GM21786 (cell line): Measurements from ENCODE around the gene CLEC20A.

Experiments used
- ATAC-seq: cut with Tn5 transposase; IDR thresholded peaks from one replicate; pipeline ENCODE4 v1.9.1; 2021; ENCODE audit not compliant: unreplicated experiment

CLEC20A gene

DNA sequence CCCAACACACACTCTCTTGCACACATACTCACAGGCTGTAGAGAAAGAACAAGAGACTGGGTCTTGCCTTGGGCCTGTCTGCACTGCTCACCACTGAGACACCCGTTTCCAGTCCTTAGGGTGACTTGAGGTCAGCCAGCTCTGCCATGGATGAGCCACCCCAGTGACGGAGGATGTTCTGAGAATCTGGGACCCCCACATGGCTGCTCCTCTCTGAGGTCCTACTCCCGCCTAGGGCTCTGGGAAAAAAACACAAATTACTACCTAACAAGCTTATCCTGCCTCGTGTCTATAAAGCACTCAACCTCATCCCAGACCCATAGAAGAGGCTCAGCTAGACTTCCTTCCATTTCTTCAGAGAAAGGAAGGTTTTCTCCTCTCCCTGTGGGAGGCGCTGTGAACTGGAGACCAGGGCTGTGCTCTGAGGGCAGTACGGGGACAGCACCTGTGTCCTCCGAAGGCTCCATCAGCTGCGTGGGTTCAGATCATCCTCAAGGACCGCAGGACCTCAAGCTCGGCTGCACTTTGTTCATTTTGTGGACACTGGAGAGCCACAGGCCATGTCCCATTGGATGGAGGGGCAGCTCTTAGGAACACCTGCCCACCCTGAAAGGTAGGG is 4.3 kb upstream of the CLEC20A start:
- no peak for ATAC-seq

DNA sequence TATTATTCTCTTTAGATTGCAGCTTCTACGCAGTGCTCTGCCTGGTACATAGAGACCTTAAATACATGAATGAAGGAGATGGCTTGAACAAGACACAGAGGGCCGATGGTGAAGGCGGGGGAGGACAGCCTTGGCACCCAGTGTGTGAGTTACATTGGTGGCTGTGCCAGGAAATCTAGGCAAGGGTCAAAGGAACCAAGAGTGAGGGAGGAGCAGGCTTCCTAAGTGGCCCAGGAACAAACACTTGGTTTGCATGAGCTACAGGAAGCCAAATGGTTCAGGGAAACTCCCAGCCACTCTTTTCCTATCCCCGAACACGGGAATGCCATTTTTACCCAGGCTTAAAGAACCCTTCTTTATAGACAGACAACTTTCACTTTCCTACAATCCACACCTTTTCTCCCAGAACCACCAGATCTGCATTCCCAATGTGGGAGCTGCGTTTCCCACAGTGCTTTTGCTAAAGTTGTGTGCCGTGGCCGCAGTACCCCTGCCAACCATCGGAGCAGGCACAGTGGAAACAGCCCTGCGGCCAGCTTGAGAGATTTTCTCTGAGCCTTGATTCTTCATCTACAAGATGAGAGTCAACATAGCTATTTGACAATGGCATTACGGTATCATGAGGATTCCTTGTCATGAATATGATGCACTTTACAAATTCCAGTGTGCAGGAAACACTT is 3.5 kb upstream of the CLEC20A start:
- ATAC-seq, result no peak

DNA sequence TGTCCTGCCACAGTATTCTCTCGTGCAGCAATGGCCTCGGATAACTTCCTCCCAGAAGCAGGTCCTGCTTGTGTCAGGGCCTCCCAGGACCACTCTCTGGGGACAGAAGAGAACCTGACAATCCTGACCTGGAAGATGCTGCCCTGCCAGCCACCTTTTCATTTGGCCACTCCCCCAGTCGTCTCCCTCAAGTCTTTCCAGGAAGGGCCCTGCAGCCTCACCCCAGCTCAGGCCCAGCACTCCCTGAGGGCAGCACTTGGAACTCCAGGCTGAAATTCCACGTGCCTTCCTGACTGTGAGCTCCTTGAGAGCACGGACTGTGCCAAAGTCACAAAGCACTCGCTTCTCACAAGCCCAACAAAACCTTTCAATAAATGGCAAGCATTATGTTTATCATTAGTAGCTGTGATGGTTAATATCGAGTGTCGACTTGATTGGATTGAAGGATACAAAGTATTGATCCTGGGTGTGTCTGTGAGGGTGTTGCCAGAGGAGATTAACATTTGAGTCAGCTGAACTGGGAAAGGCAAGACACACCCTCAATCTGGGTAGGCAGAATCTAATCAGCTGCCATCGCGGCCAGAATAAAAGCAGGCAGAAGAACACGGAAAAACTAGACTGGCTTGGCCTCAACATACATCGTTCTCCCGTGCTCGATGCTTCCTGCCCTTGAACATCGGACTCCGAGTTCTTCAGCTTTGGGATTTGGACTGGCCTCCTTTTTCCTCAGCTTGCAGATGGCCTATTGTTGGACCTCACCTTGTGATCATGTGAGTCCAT is 2.3 kb upstream of the CLEC20A start:
- no peak for ATAC-seq

DNA sequence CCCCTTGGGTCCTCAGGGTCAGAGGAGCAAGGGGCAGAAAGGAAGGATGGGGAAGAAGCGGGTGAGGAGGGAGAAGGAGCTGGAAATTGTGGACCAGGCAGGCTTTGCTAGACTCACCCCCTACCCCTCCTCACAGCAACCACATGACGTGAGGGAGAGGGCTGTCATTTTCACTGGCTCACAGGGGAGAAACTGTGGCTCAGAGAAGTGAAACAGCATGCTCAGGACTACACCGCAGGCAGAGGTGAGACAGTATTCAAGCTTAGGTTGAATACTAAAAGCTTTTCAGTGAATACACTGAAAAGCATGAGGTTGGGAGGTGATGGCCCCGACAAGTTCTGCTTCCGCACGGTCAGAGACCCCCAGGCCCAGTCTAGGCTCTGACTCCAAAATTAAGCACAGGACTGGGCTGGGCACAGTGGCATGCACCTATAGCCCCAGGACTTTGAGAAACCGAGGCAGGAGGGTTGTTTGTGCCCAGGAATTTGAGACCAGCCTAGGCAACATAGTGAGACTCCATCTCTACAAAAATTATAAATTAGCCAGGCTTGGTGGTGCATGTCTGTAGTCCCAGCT is 1.2 kb upstream of the CLEC20A start:
- no peak for ATAC-seq

DNA sequence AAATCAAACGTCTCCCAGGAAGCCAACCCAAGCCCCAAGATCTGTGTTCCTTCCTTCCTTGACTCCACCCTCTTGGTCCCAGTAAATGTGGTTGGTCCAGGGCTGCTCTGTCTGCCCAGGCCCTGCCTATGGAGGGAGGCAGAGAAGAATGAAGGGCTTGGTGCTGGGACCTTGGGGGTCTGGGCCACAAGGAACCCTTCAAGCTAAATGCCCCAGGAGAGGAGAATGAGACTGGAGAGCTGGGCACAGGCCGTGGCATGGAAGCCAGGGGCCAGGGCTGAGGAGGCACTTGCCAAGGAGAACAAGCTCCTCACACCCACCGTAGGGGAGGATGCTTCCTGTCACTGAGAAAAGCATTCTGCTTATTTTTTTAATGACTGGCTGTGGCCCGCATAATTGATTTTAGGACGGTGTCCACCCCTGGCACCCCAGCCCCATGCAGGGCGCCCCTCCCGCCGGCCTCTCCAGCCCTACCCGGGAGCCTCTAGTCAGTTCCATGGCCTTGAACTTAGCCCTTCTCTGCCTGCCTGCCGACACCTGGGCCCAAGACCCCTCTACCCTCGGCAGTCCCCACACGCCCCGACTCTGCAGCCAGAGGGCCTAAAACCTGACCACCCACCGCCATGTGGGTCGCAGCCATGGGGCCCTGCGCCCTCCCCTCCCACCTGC is 889 bp downstream of the CLEC20A start:
- no peak for ATAC-seq

DNA sequence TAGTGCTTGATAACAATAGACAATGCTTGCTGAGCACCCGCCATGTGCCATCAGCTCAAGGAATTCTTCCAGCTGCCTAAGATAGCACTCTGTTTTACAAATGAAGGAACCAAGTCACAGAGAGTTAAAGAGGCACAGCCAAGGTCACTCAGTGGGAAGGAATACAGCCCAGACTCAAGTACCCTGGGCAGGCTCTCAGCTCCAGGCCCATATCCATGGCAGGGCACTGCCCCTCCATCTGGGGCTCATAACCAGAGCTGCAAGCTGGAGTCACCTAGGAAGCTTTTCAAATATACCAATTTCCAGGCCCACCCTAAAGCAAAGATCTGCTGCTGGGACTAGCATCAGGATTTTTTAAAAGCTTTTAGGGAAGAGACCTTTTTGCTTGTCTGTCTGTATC is 1.6 kb downstream of the CLEC20A start:
- ATAC-seq, result no peak

DNA sequence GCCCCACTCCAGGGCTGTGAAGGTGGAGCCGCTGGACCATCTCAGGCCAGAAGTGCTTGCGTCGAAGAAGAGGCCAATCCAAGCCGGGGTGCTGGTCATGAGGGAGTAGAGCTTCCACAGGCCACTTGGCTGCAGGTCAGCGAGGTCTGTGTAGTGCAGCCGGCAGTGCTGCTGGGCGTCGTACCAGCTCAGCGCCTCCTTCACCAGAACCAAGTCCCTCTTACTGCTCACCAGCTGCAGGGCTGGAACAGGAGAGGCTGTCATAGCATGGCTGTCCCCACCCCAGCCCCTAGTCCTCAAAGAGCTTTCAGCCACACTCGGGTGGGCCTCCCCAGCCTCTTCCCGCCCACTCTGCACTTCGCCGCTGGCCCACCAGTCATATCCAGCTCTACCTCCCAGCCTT is 2.2 kb downstream of the CLEC20A start:
- no peak for ATAC-seq

DNA sequence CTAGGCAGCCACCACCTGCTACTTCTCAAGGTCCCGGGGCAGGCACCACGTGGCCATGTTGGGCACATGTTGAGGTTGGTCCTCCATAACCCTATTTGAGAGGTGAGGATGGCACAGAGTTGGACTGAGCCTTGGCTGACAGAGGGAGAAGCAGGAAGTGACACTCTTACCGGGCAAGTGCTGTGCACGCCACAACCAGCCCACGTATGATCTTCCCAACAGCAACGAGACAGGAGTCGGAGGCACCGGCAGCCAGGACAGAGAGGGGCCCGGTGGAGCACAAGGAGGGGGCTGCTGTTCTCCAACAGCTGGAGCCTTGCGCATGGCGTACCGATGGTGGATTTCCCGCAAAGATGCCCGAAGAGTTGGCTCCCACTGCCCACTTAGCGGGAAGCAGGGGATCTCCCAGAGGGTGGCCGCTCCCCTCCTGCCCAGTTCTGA is 3.4 kb downstream of the CLEC20A start:
- ATAC-seq, result no peak

DNA sequence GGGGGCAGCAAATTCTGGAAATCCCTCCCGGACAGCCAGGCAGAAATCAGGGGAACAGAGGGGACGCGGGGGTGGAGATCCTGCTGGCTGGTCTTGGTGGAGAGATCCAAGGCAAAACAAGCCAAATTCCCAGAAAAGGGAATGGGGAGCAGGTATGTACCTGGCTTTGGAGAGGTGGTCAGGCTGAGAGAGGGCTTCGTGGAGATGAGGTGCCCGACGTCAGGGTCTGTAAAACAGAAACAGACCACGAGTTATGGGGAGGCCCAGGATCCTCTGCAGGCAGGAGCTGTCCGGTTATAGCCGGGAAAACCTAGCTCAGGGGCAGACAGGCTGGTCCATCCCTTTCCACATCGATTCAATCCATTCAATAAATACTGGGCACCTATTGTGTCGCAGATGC is 4.4 kb downstream of the CLEC20A start:
- ATAC-seq, result no peak

DNA sequence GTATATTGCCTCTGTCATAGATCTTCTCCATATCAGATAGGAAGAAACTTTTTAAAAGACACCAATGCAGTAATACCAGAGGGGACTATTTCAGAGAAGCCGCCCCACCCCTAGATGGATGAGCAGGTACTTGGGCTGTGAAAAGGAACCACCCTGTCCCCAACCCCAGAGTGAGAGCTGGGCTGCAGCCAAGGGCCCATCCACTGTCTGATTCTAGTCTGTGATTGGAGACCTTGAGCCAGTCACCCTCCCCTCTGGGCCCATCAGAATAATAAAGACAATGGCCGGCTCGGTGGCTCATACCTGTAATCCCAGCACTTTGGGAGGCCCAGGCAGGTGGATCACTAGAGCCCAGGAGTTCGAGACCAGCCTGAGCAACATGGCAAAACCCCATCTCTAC is 5.0 kb downstream of the CLEC20A start:
- ATAC-seq, result no peak

DNA sequence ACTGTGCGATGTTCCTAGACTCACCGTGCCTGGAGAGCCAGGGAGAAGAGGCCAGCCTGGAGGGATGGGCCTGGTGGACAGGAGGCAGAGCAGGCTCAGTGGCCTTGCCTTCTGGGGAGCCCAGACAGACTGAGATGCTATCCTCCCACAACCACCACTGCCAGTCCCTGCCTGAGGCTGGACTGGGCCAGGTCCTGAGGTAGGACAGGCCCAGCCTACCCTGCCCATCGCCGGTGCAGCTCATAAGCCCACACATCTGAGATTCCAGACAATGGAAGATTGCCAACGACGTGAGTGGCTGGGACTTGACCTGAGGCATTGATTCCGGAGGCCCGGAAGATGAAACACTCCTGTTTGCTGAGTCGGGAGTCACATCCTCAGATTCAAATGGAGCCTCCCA is 5.8 kb downstream of the CLEC20A start:
- no peak for ATAC-seq

DNA sequence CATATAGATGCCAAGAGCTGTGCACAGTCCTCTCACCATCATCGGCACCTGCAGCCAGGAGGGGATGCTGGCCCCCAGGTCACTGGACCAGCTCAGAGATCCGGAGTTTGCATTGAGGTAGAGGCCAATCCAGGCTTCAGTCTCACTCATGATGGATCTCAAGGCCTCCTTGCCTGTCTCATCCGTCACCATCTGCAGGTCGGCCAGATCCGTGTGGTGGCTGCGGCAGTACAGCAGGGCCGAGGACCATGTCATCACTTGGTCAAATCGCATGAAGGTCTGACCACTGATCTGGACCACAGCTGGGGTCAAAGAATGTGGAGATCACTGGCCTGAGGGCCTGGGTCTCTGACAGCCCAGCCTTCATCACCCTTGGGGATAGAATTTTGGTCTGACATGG is 6.6 kb downstream of the CLEC20A start:
- no peak for ATAC-seq

DNA sequence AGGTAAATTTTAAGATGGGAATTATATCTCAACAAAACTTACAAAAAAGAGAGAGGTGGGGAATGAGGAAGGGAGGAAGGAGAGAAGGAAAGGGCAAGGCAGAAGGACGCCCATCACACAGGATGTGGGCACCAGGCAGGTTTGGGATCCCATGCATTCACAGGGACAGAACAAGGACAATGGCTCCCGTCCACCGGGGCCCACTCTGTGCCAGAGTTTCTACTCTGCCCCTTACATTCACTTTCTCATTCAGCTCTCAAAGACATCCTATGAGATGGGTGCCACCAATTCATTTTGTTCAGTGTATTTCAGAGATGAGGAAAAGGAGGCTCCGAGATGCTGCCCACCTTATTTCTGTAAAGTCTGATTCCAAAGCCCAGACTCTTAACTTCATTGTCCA is 7.4 kb downstream of the CLEC20A start:
- ATAC-seq, result no peak

DNA sequence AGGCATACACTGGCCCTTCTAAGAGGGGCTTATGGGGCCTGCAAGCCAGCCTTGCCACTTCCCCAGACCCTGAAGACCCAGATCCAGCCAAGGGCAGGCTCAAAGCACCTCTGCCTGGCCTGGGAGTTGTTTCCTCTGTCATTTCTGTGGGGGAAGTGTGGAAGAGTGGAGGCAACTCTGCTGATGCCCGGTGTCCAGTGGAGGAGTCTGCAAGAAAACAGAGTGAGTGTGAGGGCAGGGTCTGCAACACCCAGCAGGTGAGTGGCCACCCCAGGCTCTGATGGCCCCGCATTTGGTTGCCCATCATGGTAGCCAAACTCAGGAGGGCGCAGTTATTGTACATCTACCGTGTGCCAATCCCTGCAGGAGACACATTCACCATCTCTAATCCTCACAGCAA is 8.4 kb downstream of the CLEC20A start:
- ATAC-seq, result no peak

DNA sequence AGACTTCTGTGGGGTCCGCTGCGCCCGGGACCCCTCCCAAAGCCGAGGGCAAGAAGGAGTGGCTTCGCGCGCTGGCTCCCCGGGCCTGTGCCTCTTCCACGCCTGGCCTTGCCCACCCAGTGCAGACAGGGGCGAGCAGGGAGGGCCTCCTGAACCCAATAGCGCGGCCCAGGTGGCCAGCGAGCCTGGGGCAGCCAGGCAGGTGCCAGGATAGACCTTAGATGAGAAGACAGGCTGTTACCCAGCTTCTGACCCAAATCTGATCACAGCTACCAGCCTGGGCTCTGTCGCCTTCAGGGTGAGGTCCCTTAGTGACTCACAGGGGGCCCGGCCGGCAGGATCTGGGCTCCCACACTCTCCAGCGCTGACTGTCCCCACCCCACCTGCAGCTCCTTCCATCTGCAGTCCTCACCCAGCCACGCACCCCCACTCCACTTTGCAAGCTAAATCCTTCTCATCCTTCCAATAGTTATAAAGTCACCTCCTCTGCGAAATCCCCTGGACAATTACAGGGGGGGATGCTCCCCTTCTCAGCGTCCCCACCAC is 9.6 kb downstream of the CLEC20A start:
- ATAC-seq, result no peak

DNA sequence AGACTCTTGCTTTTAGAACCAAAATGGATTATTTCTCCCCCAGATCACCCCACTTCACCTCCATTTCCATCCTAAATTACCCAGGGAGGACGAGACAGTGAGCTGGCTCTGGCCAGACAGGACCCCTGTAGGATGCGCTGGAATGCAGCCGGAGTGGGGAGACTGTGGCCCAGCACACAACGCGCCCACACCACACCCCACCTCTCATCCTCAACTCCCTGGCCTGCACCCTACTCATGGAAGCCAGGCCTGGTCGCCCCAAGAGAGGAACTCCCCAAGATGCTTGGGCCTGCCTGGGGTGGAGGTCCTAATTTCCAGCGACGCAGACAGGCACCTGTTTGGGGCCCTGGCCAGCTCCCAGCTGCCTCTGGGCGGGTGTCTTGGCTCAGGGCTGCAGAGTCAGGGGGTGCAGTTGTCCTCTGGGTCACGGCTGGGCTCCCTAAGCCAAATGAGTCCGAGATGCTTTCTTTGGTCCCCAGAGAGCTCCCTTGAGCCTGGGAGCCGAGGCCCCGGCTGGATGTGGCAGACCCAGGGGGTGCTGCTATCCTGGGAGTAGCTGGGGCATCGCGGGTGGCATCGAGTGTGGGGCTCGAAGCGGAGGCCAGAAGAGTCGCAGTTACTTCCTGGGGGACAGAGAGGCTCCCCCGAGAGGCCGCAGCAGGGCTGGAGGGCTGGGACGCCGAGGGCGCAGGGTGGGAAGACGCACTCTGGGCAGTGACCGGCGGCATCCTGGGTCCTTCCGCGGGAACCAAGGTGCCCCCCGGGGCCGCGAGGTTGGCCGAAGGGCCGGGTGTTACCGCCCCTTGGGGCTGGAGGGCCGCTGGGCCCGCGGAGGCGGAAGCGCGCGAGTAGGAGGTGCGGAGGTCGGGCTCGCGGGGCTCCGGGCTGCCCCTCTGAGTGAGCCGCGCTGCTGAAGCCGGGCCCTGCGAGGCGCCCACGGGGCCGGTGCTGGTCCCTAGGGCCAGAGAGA is 10.4 kb downstream of the CLEC20A start:
- no peak for ATAC-seq

DNA sequence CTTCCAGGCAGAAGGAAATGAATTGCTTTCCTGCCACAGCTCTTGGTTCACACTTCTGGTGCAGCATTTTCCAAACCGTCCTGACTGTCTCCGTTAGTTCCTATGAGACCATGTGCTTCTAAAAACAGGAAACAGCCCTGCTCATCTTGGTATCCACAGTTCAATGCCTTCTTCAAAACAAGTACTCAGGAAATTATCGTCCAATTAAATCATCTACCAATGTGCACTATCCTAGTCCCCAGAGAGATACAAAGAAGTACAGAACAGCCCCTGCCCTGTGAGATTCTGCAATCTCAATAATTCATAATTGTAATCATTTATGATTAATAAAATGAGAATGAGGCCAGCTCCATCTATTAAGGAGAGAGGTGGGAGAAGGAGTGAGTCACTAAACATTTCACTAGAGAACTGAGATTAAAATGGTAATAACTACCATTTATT is 11.2 kb downstream of the CLEC20A start:
- no peak for ATAC-seq

DNA sequence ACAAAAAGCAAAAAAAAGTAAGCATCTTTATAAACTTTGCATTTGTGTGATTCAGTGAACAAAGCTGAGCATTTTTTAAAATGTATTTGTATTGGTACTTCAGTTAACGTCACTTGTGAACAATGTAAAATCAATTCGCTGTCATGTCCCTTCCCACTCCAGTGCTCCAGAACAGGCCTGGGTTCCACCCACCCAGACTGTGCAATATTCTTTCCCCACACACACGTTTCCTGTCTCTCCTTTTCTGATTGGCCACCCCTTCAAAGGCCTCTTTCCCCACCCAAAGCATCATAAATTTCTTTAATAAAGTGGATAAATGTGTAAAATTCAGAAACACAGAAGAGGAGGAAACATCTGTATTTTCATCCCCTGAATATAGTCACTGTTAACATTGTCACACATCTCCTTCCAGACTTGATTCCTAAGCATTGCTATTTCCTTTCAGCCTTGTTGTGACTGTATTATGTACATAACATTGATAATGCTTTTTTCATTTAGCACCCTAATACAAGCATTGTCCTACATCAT is 12.0 kb downstream of the CLEC20A start:
- ATAC-seq, result no peak

DNA sequence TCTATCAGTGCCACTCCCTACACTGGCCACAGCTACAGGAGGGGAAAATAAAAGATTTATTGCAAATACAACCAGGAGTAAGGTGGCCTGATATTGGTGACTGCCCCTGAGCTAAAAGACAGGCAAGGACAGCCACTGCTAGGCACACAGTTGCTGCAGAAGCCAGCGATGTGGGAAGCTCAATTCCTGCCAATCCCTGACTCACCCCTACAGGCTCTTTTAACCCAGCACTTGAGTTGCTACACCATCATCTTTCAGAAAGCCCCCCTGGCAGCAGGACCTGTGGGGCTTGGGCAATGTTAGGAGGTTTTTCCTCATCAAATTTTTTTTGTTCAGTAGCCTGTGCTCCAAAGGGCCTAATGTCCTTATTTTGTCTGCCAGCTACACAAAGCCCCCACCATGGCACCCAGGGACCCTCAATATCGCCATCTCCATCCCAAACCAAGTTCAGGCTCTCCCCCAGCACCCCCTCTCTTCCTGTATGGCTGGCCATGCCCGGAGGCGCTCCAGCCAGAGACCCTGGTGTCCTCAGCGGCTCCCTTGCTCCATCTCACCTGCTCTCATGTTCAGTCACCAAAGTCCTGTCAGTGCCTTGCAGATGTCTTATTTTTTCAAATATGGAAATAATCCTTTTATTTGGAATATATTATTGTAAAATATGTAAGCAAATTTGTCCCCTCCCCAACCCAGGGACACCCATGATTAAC is 13.4 kb downstream of the CLEC20A start:
- no peak for ATAC-seq
